ENCODE measurements around the gene HOXC5.

Gene HOXC5

DNA sequence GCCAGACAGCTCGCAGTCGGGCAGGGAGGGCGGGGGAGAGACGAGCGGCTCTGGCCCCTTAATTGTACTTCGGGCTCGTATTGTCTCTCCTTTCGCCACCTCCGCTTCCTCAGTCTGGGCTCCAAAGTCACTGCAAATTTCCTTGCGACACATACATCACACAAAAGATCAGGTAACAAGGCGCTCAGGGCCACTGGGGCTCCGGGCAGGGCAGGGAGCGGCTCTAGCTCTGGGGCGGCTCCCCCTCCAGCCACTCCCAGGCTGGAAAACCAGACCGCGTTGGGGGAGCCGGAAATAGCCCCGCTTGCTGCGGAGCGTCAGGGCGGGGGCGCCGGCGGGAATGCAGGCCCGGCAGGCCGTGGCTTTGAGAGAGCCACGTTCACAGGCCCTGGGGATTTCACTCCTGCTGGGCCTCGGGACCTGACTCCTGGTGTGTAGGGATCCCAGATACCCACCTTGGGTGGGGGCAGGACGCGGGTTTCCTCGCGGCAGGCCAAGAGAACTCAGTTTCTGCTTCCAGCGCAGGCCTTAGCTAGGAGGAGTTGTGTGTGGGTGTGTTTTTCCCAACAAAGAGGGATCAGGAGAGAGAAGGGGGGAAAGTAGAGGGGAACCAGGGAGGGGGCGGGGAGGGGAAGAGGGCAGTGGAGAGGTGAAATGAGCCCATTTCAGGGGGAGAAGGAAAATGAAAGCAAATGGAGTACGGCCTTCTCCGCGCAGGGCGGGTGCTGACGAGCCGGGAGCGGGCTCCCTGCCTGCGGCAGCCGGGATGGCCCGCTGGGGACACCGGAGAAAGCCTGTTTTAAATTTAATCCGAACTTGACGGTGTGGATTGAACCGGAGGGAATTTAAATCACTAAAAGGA is 37.2 kb upstream of the HOXC5 start:
- no peak for DNase-seq (ENCODE audit: low read depth in 2 of 2)

DNA sequence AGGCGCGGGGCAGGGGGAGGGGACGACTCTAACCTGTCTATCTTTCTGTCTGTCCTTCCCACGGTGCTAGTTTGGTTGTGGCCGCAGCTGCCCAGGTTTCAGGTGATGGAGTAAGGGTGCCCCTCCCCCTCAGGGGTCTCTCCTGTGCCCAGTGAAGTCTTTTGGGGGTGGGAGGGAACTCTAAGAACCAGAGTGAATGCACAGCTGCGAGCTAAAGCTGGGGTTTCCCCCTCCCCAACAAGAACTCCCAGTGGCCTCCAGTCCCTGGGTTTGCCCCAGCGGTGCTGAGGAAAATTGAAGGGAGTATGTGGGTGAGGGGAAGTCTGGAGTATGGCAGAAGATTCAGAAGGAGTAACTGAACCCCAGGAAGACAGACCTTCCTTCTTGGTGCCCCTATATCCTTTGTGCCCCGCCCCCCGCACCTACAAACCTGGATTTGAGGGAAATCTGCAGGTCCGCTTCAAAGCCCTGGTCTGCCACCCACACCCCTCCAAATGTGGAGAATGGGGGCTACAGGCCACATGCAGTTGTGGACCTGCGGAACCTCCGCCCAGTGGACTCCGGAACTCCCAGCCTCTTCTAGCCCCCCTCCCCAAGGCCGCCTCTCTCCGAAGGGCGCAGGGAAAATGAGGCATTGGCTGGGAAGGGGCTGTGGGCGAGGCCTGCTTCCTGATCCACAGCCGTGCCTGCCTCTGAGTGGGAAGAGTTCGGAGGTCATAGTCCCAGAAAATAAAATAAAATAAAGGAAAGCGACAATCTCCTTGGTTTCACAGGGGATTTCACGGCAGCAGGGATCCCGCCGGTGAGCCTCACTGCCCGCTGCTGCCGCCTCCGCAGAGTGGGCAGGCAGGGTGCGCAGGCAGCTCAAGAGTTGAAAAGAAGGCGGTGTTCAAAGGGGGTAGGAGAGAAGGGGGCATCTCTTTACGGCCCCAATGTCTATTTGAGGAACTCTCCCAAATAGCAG is 36.3 kb upstream of the HOXC5 start:
- no peak for DNase-seq (ENCODE audit: low read depth in 2 of 2)

DNA sequence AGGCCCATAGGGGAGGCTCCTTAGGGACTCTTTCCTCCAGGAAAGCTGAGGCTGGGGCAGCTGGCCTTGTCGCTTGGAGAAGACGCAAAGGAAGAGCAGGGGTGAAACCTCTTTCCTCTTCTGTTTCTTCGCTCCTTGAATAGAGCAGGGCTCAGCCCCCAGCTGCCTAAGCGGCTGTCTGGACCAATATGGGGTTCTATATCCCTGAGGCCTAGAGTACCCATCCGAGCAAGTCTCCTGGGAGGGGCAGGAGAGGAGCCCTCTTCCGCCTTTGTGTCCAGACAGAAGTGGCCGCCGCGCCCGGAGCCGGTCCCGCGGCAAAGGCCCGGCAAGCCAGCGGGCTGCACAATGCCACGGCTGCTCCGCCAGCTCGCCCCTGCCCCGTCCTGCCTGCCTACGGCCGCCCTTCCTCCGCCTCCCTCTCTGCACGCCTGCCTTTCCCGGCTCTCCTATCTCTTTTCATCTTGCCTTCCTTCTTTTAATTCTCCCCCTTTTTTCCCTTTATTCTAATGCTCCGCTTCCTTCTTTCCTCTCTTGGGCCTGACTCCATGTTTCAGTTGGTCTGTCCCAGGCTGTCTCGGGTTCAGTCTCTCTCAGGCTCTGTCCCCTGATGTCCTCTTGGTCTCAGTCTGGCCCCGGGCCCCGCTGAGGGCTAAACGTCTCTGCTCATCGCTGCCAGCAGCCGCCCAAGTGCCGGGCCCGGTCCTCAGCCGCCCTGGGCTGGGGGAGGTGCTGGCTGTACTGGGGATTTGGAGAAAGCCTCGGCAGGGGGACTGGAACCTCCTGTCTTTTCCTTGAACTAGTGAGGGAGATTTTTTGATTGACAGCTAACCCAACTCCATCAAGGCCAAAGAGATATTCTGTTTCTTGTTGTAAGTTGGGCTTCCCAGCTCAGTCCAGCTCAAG is 35.4 kb upstream of the HOXC5 start:
- DNase-seq (ENCODE audit: low read depth in 2 of 2): no peak

- no peak for DNase-seq (ENCODE audit: low read depth in 2 of 2)
Observed at GRCh38 chr12:53998110-53998899, 34.5 kb upstream of the HOXC5 start.

GRCh38 chr12:53998900-53999236 is 34.0 kb upstream of the HOXC5 start:
- no peak for DNase-seq (ENCODE audit: low read depth in 2 of 2)

DNA sequence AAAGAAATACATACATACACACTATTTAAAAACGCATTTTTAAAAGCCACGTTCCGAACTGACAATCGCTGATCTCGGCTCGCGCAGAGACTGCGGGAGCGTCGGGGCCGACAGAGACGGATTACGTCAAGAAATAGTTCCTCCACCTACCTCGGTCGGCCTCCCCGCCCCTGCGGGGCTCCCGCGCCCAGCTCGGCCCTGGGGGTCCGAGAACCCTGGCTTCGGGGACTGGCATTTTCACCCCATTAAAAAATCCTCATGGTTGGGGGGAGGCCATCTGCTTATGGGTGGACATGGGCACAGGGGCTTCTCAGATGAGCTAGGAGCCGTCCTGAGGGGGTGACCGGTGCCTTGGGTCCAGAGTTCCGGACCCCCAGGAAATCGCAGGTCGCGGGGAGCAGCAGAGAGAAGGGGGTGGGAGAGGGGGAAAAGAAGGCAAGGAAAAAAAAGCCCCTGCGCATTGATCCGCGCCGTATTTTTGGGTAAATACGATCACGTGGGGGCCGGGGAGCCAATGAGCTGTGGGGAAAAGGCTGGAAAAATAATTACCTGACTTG is 33.2 kb upstream of the HOXC5 start:
- no peak for DNase-seq (ENCODE audit: low read depth in 2 of 2)

- DNase-seq (ENCODE audit: low read depth in 2 of 2): no peak
Observed at GRCh38 chr12:54000116-54001114, 32.4 kb upstream of the HOXC5 start, which contains the start of gene HOXC9. Gene HOXC9 (plus strand): TSS chr12:54000161. CDS start chr12:54000189, 28 bp downstream.

DNA sequence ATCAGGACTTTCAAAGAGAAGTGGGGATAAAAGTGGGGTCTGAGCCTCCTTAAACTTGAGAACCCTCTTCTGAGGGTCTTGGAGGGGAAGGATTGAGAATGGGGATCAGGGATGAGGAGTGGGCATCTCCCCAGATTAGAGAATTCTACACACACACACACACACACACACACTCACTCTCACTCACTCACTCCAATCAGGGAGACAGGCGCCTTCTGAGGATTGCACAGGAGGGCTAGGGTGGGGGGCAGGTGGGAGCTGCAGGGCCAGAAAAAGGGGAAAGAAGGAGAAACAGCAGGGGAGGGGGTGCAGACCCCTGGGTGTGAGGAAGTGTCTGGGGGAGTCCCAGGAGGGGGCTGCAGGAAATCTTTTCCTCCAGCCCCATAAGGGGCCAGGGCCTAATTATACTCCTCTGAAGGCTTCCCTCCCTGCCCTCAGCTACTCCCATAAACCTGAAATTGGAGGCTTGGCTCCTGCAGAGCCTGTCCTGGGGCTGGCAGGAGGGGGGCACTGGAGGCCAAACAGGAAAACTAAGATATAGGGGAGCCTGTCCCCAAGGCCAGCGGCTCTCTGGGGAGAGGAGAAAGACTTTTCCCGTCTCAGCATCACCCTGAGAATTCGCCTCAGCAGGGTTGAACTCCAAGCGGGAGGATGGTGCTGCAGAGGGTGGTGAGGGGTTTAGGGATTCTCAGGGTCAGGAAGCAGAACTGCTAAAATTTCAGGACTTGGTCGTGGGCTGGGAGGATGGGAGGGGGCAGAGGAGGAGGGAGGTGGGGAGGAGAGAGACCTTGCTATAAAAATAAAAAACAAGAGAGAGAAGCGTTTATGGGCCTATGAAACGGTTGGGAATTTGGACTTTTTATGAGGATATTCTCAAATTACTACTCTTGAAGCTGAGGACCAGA is 31.3 kb upstream of the HOXC5 start:
- DNase-seq (ENCODE audit: low read depth in 2 of 2): no peak

DNA sequence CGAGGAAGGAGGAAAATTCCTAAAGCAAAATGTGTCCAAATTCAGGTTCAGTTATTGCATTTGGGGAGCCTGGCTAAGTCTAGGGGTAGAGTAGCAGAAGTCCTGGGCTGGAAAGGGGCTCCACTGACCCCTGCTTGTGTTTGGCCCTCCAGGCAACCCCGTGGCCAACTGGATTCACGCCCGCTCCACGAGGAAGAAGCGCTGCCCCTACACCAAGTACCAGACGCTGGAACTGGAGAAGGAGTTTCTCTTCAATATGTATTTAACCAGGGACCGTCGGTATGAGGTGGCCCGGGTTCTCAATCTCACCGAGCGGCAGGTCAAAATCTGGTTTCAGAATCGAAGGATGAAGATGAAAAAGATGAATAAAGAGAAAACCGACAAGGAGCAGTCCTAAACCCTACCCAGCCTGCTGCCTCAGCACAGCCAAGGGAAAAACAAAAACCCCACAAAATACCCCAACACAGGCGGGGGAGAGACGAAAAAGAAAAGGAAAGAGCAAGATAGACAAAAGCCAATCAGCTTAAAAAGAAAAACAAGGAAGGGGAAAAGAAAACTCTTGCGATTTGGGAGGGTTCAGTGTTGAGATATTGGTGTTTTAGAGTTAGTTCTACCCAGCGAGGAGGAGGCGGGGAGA is 30.5 kb upstream of the HOXC5 start:
- DNase-seq (ENCODE audit: low read depth in 2 of 2): no peak

DNA sequence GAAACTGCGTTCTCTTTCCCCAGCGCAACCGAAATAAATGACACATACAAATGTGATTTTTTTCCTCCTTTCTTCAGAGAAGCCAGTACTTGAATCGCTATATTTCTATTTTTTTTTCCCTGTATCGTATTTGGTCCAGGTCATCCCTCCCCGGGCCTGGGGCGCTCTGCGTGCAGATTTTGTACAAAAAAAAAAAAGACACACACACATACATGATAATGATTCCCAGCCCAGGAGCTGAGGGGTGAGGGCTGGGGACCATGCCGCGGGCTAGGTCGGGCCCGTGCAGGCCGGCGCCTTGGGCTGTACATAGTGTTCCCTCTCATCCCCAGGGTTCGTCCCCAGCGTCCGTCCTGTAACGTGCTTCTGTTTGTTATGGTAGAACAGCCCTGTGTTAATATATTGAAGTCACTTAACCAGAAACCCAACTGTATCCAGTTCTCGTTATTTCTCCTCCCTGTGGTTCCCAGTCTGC is 29.9 kb upstream of the HOXC5 start:
- no peak for DNase-seq (ENCODE audit: low read depth in 2 of 2)

- no peak for DNase-seq (ENCODE audit: low read depth in 2 of 2)
Observed at GRCh38 chr12:54003625-54004024, 29.2 kb upstream of the HOXC5 start.

DNA sequence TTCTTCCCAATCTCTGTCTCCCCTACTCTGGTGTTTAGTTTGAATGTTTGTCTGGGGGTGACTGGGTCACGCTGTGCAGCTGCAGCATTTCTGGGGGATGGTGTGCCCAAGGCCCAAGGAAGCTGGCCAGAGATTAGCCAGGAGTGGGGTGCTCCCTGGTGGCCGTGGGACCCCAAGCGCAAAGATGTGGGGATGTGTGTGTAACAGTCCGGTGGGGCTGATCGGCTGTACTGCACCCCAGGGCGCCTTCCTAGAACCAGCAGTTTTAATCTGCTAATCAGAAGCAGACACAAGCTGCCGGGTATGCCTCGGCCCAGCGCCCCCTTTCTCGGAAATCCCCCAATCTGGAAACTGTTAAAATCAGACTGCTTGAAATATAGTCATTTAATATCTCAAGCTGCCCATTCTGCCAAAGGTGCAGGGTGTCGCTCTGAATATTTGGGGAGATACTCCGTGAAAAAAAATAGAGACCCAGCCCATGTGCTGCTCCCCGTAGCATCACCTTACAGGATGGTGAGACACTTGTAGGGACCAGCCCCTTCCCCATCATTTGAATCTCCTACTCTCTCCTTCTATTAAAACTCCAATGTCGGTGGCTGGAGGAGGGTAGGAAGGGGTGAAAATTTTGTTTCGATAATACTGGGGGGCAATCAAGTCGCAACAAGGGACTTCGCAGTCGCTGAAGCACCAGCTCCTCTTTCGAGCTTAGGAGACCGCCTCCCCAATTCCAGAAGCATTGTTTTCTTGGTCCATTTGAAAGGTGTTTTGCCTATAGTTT is 28.6 kb upstream of the HOXC5 start:
- DNase-seq (ENCODE audit: low read depth in 2 of 2): no peak

GRCh38 chr12:54004841-54005530 is 27.9 kb upstream of the HOXC5 start:
- no peak for DNase-seq (ENCODE audit: low read depth in 2 of 2)

DNA sequence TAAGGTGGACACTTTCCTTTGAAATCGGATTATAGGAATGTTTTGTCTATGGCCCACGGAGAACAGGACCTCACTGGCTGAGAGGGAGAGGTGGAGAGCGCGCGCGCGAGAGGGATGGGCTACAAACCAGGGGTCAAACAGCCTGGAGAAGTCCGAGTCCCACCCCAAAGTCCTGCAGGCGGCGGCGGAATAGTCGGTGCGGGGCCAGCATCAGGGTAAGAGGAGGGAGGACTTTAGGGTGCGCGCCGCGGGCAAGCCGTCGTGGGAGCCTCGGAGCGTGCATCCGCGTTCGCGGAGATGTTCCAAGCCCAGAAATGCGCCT is 27.4 kb upstream of the HOXC5 start:
- no peak for DNase-seq (ENCODE audit: low read depth in 2 of 2)

DNA sequence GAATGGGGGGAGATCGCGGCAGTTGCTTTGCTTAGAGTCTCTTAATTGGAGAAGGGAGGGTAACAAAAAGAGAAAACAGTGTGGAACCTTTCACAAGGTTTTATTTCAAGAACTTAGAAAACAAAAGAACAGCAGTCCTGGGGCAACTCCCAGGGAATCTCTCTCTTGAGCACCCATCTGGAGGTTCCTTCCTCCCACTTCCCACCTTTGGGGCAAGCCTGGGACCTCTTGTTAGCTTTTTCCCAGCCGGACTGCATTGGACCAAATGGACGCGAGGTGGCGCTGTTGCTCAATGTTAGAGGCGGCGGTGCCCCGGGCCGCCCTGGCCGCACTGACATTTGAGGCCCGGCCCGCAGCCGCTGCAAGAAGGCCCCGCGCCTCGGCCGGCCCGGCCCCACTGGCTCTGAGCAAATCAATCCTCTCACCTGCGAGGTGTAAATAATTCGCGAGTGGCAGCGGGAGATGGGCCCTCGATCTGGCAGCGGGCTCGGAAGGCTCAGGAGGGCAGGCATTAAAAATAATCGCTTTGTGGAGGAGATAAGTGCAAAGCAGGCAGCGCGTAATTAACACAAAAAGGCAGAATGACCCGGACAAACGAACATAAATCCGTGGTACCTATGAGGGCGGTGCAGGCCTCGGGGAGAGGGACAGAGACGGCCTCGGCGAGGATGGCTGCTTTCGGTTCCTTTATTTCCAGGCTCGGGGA is 26.8 kb upstream of the HOXC5 start:
- DNase-seq (ENCODE audit: low read depth in 2 of 2): peak; percentile 80 to 83

Data from stimulated activated CD4-positive, alpha-beta T cell treated with anti-CD3 and anti-CD28 coated beads, Interleukin-1b, Interleukin-23, amount 100 ng/mL, for 4 hours (primary cell).